ENCODE data around the gene AAMP.

DNA sequence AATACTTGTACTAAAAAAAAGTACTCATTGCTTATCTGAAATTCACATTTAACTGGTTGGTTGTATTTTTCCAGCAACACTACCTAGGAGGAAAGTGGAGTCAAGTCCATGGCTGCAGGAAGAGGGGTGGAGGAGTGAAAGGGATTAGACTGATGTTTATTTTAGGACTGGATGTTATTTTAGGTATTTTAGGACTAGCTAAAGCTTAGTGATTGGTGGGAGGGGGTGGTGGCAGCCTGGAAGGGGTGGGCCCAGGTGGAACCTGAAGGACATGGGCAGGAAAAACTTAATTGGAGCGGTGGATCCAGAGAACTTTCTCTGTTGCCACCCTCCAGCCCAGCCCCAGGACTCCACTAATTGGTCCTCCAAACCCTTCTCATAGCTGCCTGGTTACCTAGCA lies 26.3 kb upstream of the AAMP start:
- TF ChIP-seq POLR2A (IDR thresholded peaks at IDR 0.05) = no peak
- TF ChIP-seq, protein P1, sequence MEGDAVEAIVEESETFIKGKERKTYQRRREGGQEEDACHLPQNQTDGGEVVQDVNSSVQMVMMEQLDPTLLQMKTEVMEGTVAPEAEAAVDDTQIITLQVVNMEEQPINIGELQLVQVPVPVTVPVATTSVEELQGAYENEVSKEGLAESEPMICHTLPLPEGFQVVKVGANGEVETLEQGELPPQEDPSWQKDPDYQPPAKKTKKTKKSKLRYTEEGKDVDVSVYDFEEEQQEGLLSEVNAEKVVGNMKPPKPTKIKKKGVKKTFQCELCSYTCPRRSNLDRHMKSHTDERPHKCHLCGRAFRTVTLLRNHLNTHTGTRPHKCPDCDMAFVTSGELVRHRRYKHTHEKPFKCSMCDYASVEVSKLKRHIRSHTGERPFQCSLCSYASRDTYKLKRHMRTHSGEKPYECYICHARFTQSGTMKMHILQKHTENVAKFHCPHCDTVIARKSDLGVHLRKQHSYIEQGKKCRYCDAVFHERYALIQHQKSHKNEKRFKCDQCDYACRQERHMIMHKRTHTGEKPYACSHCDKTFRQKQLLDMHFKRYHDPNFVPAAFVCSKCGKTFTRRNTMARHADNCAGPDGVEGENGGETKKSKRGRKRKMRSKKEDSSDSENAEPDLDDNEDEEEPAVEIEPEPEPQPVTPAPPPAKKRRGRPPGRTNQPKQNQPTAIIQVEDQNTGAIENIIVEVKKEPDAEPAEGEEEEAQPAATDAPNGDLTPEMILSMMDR (IDR thresholded peaks at IDR 0.05 in 4 of 5, conservative IDR thresholded peaks at IDR 0.05 in 1 of 5) = no peak

Data from gastrocnemius medialis (tissue), 4 donors.